Ascending aorta (tissue), 2 donors: ENCODE data around the gene PCBP3. TPM values are rescaled to one million over a fixed set of nuclear protein-coding genes. Genes with fewer than 3 reads are reported as not detected.
A peak's percentile ranks its signal among the peaks of the same experiment; 100 is the strongest.

Experiments
- DNase-seq, 2 donors: peaks; one replicate each; pipeline ENCODE4 v3.0.0-alpha.2; 2019; ENCODE audit warnings: low spot score in 2 of 2
- H3K27ac ChIP-seq, 2 donors: fragments of 200-600 bp; sonication (generic); one replicate each; pipeline ENCODE4 v1.5.1; 2016 to 2017; ENCODE audit warnings: mild to moderate bottlenecking in 1 of 2
- H3K27me3 ChIP-seq: fragments of 200-600 bp; sonication (generic); one replicate; pipeline ENCODE4 v1.5.1; 2017
- H3K36me3 ChIP-seq, 2 donors: fragments of 200-600 bp; sonication (generic); one replicate each; pipeline ENCODE4 v1.5.1; 2016
- H3K4me1 ChIP-seq, 2 donors: fragments of 200-600 bp; sonication (generic); one replicate each; pipeline ENCODE4 v1.5.1; 2016 to 2017; ENCODE audit warnings: mild to moderate bottlenecking in 1 of 2
- H3K4me3 ChIP-seq, 2 donors: fragments of 200-600 bp; sonication (generic); one replicate each; pipeline ENCODE4 v1.5.1; 2016 to 2017; ENCODE audit warnings: mild to moderate bottlenecking in 1 of 2
- H3K9me3 ChIP-seq, 2 donors: fragments of 200-600 bp; sonication (generic); one replicate each; pipeline ENCODE4 v1.5.1; 2016
- intact Hi-C: fragments of 100-400 bp; cut with DNase I; formaldehyde crosslinking; loops from one replicate; pipeline ENCODE4 v1.15.1; 2023
- total RNA-seq: library from RNA; depleted of rRNA; stranded (reverse); fragments of >200 nt; gene quantifications from one replicate; pipeline ENCODE4 v1.1.0, GENCODE V29; 2016
- TF ChIP-seq, protein P1 (sequence below), 3 experiments: fragments of 200-600 bp in 2 of 3; fragments of 450-650 bp in 1 of 3; sonication (generic) in 2 of 3; IDR thresholded peaks; one replicate each; pipeline ENCODE4 v1.5.1; 2016 to 2019; ENCODE audit warnings: antibody characterized with exemption in 3 of 3, mild to moderate bottlenecking in 1 of 3, moderate library complexity in 1 of 3

Gene PCBP3
- total RNA-seq, 1 donor from 2014 or later = not detected

GRCh38 chr21:45886610-45887026 lies 243.1 kb downstream of the PCBP3 start:
- Histone ChIP-seq H3K27ac (peak overlapping the region; percentile 48 to 65), H3K27me3 (no peaks in the 10 kb centered on the region), H3K9me3 (no peaks in the 10 kb centered on the region), H3K4me3 (no peak overlapping the region), H3K4me1 (peaks cover 3% of the 10 kb centered on the region in 2 donors), H3K36me3 (no peaks in the 10 kb centered on the region)
- intact Hi-C loops = no loop called here
- TF ChIP-seq, protein P1, sequence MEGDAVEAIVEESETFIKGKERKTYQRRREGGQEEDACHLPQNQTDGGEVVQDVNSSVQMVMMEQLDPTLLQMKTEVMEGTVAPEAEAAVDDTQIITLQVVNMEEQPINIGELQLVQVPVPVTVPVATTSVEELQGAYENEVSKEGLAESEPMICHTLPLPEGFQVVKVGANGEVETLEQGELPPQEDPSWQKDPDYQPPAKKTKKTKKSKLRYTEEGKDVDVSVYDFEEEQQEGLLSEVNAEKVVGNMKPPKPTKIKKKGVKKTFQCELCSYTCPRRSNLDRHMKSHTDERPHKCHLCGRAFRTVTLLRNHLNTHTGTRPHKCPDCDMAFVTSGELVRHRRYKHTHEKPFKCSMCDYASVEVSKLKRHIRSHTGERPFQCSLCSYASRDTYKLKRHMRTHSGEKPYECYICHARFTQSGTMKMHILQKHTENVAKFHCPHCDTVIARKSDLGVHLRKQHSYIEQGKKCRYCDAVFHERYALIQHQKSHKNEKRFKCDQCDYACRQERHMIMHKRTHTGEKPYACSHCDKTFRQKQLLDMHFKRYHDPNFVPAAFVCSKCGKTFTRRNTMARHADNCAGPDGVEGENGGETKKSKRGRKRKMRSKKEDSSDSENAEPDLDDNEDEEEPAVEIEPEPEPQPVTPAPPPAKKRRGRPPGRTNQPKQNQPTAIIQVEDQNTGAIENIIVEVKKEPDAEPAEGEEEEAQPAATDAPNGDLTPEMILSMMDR (IDR thresholded peaks at IDR 0.05) = no peak
- no peak for DNase-seq

DNA sequence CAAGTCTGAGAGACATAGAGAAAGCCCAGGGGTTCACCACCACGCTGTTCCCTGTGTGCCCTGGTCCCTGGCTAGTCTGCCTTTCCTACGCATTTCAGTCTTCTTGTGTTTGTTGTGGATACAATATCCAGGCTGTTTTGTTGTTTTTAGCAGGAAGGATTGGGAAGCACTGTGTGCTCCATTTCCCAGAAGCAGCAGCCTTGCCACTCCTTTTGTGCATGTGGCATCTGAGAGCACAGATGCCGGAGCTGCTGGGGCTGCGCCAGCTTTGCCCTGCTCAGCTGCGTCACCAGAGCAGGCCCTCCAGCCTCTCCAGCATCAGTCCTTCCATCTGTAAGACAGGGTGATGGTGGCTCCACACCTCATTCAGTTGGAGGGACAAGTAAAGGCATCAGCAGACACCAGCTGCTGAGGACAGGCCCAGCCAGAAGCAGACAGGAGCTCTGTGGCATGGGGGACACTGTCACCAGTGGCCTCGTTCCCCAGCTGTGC lies 243.6 kb downstream of the PCBP3 start:
- intact Hi-C loops = no loop called here
- H3K4me1 ChIP-seq = peaks cover 3% of the 10 kb centered on the region in 2 donors
- peak overlapping the region; percentile 48 to 65 for H3K27ac ChIP-seq
- TF ChIP-seq, protein P1 (IDR thresholded peaks at IDR 0.05) = no peak
- no peak for DNase-seq
- no peaks in the 10 kb centered on the region for H3K9me3 ChIP-seq
- no peak overlapping the region for H3K4me3 ChIP-seq
- H3K27me3 ChIP-seq = no peaks in the 10 kb centered on the region
- H3K36me3 ChIP-seq = no peaks in the 10 kb centered on the region

DNA sequence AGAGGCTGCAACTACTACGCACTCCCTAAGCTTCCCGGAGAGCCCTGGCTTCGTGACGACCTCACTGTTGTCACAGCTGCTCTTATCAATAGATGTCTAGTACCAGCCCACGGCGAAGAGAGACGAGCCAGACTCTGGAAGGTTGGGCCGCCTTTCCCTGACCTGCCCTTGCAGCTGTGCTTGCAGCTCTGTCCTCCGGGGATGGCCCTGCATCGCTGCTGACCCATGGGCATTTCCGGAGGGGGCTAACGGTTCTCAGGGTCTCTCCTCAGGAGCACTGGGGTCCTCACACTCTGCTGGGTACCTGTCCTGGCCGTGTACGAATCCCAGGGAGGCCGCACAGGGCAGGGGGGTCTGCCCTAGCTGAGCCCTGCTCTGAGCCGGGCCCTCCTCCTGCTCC lies 244.3 kb downstream of the PCBP3 start:
- DNase-seq = no peak
- intact Hi-C loops = no loop called here
- Histone ChIP-seq H3K27me3 (no peaks in the 10 kb centered on the region), H3K4me3 (no peak overlapping the region), H3K27ac (no peak overlapping the region), H3K36me3 (no peaks in the 10 kb centered on the region), H3K9me3 (no peaks in the 10 kb centered on the region), H3K4me1 (peaks cover 3% of the 10 kb centered on the region in 2 donors)
- TF ChIP-seq, protein P1 (IDR thresholded peaks at IDR 0.05) = no peak

DNA sequence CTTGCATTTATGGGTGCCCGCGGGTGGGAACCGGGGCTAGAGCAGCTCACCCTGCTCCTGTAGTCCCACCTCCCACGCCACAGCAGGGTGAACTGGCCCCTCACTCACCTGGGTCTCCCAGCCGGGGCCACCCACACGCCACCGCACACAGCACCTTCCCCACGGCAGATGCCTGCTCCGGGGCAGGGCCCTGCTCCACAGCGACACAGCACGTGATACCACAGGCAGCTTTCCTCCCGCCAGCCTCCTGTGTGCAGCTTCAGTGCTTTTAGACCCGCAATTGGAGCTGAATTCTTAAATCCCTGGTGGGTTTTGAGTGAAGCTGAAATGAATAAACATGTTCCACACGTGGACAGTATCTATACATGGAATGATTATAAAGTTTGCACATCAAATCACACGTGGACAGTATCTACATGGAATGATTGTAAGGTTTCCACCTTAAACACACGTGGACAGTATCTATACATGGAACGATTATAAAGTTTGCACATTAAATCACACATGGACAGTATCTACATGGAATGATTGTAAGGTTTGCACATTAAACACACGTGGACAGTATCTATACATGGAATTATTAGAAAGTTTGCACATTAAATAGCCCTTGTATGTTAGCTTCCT lies 245.0 kb downstream of the PCBP3 start:
- DNase-seq = no peak
- intact Hi-C loops = no loop called here
- H3K4me3 ChIP-seq = no peak overlapping the region
- no peaks in the 10 kb centered on the region for H3K36me3 ChIP-seq
- H3K9me3 ChIP-seq = no peaks in the 10 kb centered on the region
- H3K4me1 ChIP-seq = peaks cover 3% of the 10 kb centered on the region in 2 donors
- TF ChIP-seq, protein P1 (IDR thresholded peaks at IDR 0.05) = no peak
- H3K27ac ChIP-seq = no peak overlapping the region
- no peaks in the 10 kb centered on the region for H3K27me3 ChIP-seq

DNA sequence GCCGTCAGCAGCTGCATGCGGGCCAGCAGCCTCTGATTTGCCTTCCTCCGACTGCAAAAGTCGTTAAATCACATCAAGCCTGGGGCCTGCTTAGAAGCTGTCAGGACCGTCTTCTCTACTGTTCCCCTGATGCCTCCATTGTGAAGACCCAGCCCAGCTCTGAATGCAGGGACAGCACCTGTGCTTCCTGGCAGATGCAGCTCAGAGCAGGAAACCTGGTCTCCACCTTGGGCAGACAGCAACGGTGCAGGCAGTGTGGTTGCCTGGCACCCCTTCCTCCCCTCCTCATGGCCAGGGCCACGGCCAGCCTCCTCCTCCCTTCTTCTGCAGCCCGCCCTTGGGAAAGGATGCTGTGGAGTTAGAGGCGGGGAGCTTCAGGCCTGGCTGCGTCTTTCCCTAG lies 245.7 kb downstream of the PCBP3 start:
- intact Hi-C loops = no loop called here
- Histone ChIP-seq H3K36me3 (no peaks in the 10 kb centered on the region), H3K27ac (no peak overlapping the region), H3K27me3 (no peaks in the 10 kb centered on the region), H3K9me3 (no peaks in the 10 kb centered on the region), H3K4me1 (peaks cover 3 to 7% of the 10 kb centered on the region in 2 donors), H3K4me3 (no peak overlapping the region)
- no peak for DNase-seq
- TF ChIP-seq, protein P1 (IDR thresholded peaks at IDR 0.05) = no peak
